IPS DF 4.7 (cell line): Measurements from ENCODE around the gene ATP6V1F.
A peak's percentile ranks its signal among the peaks of the same experiment; 100 is the strongest.
"Not testable (repeated sequence)": the region's sequence is repeated elsewhere in the genome, so short reads cannot be mapped to it uniquely, and the experiment has no call there.

Experiments used
- DNase-seq: peaks from one replicate; pipeline ENCODE4 v3.0.0-alpha.2; 2013; ENCODE audit warnings: low spot score; ENCODE audit errors: extremely low read depth

Gene ATP6V1F

DNA sequence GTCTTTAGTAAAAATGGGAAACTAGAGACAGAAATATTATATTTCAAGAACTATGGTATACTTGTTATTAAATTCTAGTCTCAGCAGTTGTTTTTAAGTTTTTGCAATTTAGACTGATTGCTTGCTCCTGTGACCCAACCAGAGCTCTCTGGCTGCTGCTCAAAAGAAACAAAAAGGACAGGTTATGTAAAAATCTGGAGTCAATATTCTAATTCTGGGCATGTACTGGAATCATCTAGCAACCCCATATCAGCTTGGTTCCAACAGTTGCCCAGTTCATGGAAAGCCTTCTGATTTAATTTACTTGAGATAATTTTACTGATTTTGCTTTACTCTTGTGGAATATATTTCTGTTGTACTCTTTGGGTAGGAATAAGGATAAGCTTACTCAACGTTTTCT lies 37.6 kb downstream of the ATP6V1F start:
- no peak for DNase-seq

- no peak for DNase-seq
Observed at GRCh38 chr7:128902761-128903585, 40.3 kb downstream of the ATP6V1F start.

DNA sequence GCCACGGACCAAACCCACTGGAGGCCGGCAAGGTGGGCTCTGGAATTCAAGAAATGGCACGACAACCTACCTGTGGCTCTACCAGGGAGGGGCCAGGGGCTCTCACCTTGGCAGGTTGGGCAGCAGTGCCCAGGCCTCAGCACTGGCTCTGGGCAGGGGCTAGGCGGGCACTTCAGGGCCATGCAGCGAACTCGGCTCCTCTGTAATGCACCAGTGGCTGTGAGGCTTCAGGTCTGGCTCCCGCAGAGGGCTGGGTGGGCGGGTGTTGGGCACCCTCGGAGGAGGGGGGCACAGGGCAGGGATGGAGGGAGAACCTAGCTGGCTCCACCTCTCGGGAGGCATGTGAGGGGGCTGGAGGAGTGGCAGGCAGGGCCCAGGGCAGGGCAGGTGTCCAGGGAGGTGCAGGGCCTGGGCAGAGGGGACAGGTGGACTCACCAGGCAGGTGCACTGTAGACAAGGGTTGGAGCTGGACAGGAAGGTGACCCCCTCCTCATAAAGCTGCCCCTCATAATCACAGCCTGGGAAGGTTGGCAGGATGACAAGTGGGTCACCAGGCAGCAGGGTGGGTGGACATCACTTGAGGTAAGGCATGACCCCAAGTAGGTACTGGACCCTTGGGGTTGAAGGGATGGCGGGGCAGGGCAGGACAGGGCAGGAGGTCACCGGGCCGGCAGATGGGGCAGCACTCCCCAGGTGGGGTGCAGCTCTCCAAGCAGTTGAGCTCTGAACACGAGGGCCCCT lies 41.1 kb downstream of the ATP6V1F start:
- no peak for DNase-seq

GRCh38 chr7:128904381-128905197 lies 41.9 kb downstream of the ATP6V1F start:
- no peak for DNase-seq

DNA sequence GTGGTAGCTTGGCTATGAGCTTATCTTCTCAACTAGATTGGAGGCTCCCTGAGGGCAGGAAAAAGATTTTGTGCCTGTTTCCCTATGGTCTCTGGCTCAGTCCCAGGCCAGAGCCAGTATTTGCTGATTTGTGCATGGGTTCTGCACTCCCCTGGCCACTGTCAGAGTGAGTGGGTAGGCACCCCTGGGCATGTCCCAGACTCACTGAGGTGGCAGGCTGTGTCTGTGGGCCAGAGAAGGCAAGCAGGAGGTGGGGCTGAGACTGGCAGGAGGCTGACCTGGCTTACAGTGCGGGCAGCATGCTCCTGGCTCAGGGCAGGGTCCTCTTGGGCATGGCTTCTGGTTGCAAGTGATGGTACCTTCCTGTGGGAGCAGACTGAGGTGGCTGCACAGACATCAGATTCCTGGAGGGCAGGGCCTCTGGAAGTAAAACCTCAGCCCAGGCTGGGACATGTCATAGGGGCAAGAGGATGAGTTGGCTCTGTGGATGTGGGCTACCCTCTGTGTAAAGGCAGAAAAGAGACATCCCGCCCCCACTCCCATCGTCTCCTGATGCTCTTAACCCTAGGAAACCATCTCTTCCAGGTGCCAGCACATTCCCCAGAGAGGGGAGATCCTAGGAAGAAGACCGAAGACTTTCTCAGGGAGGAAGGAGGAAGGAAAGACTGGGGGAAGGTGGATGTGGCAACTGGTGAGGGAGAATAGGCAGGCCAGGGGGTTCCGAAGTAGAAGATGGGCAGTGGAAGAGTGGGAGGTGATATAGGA lies 43.5 kb downstream of the ATP6V1F start:
- DNase-seq = no peak

DNA sequence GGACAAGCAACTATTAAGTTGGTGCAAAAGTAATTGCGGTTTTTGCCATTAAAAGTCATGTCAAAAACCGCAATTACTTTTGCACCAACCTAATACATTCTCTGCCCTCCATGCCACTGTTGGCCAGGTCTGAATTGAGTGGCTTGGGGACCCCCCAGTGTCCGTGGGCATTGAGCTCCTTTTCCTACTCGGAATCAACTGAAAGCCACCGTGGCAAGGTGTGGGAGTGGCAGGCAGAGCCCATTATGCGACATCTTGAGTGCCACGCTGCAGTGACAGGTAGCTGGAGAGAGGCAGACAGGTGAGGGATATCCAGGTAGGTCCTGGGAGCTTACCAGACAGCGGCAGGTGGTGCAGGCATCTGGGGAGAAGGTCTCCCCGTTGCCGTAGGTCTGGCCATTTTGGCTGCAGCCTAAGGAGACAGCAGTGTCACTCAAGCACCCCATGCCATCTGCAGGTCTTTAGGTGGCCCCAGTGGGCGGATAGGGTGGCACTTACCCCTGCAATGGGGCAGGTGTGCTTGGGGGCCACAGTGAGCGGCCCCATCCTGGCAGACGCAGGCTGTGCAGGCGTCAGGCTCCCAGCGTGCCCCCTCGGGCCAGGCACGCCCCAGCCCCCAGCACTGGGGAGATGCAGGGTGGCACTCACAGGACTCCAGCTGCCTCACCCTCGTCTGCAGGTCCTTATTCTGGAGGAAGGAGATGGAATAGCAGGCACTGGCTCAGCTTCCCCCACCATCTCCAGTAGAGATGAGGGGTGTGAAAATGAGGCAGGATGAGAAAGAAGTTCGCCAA lies 44.3 kb downstream of the ATP6V1F start:
- no peak for DNase-seq

GRCh38 chr7:128908750-128909624 lies 46.3 kb downstream of the ATP6V1F start:
- DNase-seq = no peak

GRCh38 chr7:128909625-128910568 lies 47.2 kb downstream of the ATP6V1F start:
- DNase-seq = no peak

DNA sequence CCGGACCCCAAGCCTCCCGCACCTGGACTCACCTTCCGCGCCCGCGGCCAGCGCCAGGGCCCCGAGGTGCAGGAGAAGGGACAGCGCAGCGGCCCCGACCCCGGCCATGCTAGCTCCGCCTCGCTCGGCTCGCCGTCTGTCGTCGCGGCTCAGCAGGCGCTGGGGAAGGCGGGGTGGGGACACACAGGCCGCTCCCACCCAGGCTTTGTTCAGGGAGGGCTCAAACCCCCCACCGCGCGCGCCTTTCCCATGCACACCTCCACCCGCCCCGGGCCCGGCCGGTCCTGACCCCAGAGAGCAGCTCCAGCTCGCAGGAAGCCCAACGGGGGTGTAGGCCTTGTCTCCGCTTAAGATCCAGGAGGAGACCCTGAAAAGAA lies 47.9 kb downstream of the ATP6V1F start, which contains the start of gene KCP:
KCP (minus strand) TSS at position 141 of the 377 bp plus-strand sequence; CDS start at position 108, 33 bp downstream.
- no peak for DNase-seq

- peak; percentile 79 for DNase-seq
Observed at GRCh38 chr7:128911423-128912031, 48.9 kb downstream of the ATP6V1F start.

- no peak for DNase-seq
Observed at GRCh38 chr7:128912281-128912680, 49.6 kb downstream of the ATP6V1F start.

DNA sequence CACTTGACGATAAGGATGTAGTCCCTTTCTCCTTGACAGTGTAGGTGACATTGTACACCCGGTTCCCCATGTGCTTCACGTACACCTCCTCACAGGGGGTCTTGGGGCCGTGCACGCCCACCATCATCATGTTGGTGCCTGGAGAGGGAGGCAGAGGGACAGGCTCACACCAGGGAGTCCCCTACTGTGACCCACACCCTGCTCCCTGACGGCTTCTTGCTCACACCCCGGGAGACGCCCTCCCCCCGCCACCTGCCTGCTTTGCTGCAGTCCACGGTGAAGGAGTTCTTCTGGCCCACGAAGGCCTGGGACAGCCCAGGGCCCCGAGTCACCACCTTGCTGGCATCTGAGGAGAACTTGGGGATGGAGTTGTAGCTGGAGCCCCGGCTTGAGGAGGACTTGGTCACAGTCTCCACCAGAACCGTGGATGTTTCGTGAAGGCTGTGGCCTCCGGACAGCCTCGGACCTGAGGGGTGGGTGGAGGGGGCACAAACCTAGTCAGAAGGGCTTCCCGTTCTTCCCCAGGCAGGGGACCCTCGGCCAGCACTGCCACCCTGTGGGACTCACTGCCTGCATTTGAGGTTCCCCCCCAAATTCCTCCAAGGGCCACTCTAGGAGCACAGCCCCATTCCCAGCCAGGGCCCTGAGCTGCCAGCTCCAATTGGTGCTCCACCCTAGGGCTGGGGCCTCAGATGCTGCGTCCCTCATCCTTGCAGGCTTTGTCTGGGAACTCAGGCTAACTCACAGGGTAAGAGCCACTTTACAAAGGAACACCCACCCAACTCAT lies 50.2 kb downstream of the ATP6V1F start:
- not testable (repeated sequence) for DNase-seq

GRCh38 chr7:128913870-128914565 lies 51.4 kb downstream of the ATP6V1F start:
- no peak for DNase-seq

DNA sequence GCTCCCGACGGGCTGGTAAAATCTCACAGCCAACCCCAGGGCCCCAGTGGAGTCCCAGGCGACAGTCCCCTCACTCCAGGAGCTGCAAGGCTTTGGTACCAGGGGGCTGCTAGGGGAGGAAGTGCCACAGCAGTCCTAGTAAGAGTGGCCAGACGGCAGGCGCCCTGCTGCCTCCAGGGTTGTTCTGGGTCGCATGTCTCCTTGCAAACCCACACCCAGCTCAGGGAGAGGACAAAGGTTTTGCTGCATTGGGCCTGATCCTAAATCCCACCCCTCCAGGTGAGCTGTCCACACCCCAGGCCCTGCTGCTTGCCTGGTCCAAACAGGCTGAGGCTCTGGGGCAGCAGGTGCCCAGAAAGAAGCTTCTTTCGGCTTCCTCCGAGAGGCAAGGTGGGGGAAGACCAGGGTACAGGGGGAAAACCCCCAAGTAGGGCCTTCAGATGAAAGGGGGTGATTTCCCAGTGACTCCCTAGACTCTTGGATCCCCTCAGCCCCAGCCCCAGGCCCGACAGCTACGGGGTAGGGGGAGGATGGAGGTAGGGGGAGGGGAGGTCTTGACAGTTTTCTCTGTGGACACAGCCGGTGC lies 52.0 kb downstream of the ATP6V1F start:
- no peak for DNase-seq

DNA sequence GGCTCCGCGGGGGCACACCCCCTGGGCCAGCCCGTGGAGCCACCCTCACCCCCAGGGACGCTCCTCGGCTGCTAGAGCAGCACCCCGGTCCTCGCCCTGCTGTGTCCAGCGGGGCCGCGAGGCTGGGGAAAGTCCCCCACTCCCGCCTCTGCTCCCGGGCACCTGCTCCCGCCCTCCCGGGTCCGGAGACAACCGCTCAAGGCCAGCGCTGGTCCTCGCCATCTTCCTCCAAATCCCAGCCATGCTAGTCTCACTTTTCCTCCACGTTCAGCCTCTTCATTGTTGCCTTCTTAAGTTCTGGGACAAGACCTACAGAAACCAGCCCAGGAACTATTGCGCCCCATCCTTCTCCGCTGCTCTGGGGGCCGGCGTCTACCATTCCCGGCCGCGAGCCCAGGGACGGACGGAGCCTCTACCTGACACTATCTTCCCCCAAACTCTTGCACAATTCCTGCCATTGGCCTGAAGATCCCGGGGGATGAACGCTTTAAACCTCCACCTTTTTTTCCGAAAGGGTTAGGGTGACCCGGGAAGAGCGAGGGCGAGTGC lies 52.7 kb downstream of the ATP6V1F start:
- DNase-seq = no peak
